ENCODE measurements around the gene RUNX2. TPM values are rescaled to one million over a fixed set of nuclear protein-coding genes. Genes with fewer than 3 reads are reported as not detected.

The RUNX2 gene
- total and polyA plus RNA-seq, 4 donors = 0.09 to 1.5 (median 0.75) TPM

- 96% methylated on average over 6 of the region's 6 CpGs for WGBS
- TF ChIP-seq SP1 (IDR thresholded peaks at IDR 0.05) (no peak), MAX (IDR thresholded peaks at IDR 0.05) (no peak), ATF3 (IDR thresholded peaks at IDR 0.05) (no peak)
These were observed 111.8 kb downstream of the RUNX2 start for GRCh38 chr6:45439861-45440388.

GRCh38 chr6:45441851-45442453 is 113.8 kb downstream of the RUNX2 start:
- H3K27me3 ChIP-seq (ENCODE audit: control insufficient read depth in 4 of 4, insufficient read depth in 4 of 4, low read length in 3 of 4) = no peaks in the 10 kb centered on the region

More at GRCh38 chr6:45439861-45440388, 111.8 kb downstream of the RUNX2 start:
- Histone ChIP-seq H3K27ac (ENCODE audit: low read depth in 1 of 2, low read length in 2 of 2) (no peak overlapping the region), H3K9ac (ENCODE audit: low read depth in 1 of 2, low read length in 2 of 2) (no peak overlapping the region), H3K9me3 (ENCODE audit: control insufficient read depth in 4 of 4, low read length in 3 of 4) (no peaks in the 10 kb centered on the region), H3K4me3 (ENCODE audit: low read depth in 1 of 3, low read length in 3 of 3) (no peak overlapping the region), H3K36me3 (ENCODE audit: control insufficient read depth in 4 of 4, insufficient read depth in 3 of 4, low read depth in 1 of 4, low read length in 3 of 4) (no peaks in the 10 kb centered on the region), H3K4me1 (ENCODE audit: control insufficient read depth in 4 of 4, insufficient read depth in 4 of 4, low read length in 3 of 4) (no peaks in the 10 kb centered on the region), H3K27me3 (ENCODE audit: control insufficient read depth in 4 of 4, insufficient read depth in 4 of 4, low read length in 3 of 4) (no peaks in the 10 kb centered on the region)
- DNase-seq (ENCODE audit: low spot score) = no peak

More at GRCh38 chr6:45441851-45442453, 113.8 kb downstream of the RUNX2 start:
- no peak for TF ChIP-seq CTCF (IDR thresholded peaks at IDR 0.05; ENCODE audit: low read depth, low read length, missing input control)
- TF ChIP-seq ZBTB33 (IDR thresholded peaks at IDR 0.05) = no peak
- TF ChIP-seq HNF4A (conservative IDR thresholded peaks at IDR 0.05) = no peak
- TF ChIP-seq EGR1 (IDR thresholded peaks at IDR 0.05; ENCODE audit: low read depth in 2 of 2) = no peak
- TF ChIP-seq REST (IDR thresholded peaks at IDR 0.05) = no peak
- TF ChIP-seq ATF3 (IDR thresholded peaks at IDR 0.05) = no peak
- TF ChIP-seq FOXA2 (IDR thresholded peaks at IDR 0.05) = no peak
- TF ChIP-seq YY1 (IDR thresholded peaks at IDR 0.05) = no peak
- TF ChIP-seq MAX (IDR thresholded peaks at IDR 0.05) = no peak
- Histone ChIP-seq H3K27ac (ENCODE audit: low read depth in 1 of 2, low read length in 2 of 2) (no peak overlapping the region), H3K4me1 (ENCODE audit: control insufficient read depth in 4 of 4, insufficient read depth in 4 of 4, low read length in 3 of 4) (peaks cover 2 to 9% (median 6%) of the 10 kb centered on the region in 4 donors), H3K36me3 (ENCODE audit: control insufficient read depth in 4 of 4, insufficient read depth in 3 of 4, low read depth in 1 of 4, low read length in 3 of 4) (no peaks in the 10 kb centered on the region), H3K9me3 (ENCODE audit: control insufficient read depth in 4 of 4, low read length in 3 of 4) (no peaks in the 10 kb centered on the region), H3K9ac (ENCODE audit: low read depth in 1 of 2, low read length in 2 of 2) (no peak overlapping the region), H3K4me3 (ENCODE audit: low read depth in 1 of 3, low read length in 3 of 3) (no peak overlapping the region)
- 89% methylated on average over 6 of the region's 6 CpGs for whole genome bisulfite sequencing
- DNase-seq (ENCODE audit: low spot score) = no peak

All from liver (tissue), 9 donors.